HEK293T (cell line): ENCODE data around the gene UBN1.
A peak's percentile ranks its signal among the peaks of the same experiment; 100 is the strongest.

Experiments used
- CTCF ChIA-PET: fragments of 350-600 bp; formaldehyde crosslinking; extraction: SDS; loops from one replicate; lab custom pipeline; 2021; ENCODE audit warnings: antibody characterized with exemption, inconsistent platforms; lab: Yijun Ruan, JAX
- POLR2A ChIA-PET: fragments of 350-600 bp; formaldehyde crosslinking; extraction: SDS; loops from one replicate; lab custom pipeline; 2020; ENCODE audit warnings: antibody characterized with exemption, inconsistent platforms; lab: Yijun Ruan, JAX
- DNase-seq: peaks from one replicate; pipeline ENCODE4 v3.0.0; 2012; ENCODE audit warnings: mixed read lengths; ENCODE audit errors: extremely low spot score
- ARNT ChIP-seq: fragments of 450-650 bp; IDR thresholded peaks from 2 replicates; pipeline ENCODE4 v1.6.1; 2017; ENCODE audit warnings: mild to moderate bottlenecking
- BHLHE40 ChIP-seq: fragments of 450-650 bp; IDR thresholded peaks from 2 replicates; pipeline ENCODE4 v1.6.1; 2016; ENCODE audit warnings: mild to moderate bottlenecking, moderate library complexity, borderline replicate concordance
- CTBP1 ChIP-seq: fragments of 450-650 bp; IDR thresholded peaks from 2 replicates; pipeline ENCODE4 v1.6.1; 2016; ENCODE audit warnings: borderline replicate concordance
- ELF4 ChIP-seq: fragments of 450-650 bp; IDR thresholded peaks from 2 replicates; pipeline ENCODE4 v1.6.1; 2017; ENCODE audit warnings: antibody characterized with exemption
- FOXA1 ChIP-seq: fragments of 450-650 bp; IDR thresholded peaks from 2 replicates; pipeline ENCODE4 v1.6.1; 2016; ENCODE audit warnings: mild to moderate bottlenecking
- FOXK2 ChIP-seq: fragments of 450-650 bp; IDR thresholded peaks from 2 replicates; pipeline ENCODE4 v1.6.1; 2016; ENCODE audit warnings: mild to moderate bottlenecking
- FOXM1 ChIP-seq: fragments of 450-650 bp; IDR thresholded peaks from 2 replicates; pipeline ENCODE4 v1.6.1; 2017; ENCODE audit warnings: mild to moderate bottlenecking, borderline replicate concordance
- HDGF ChIP-seq: fragments of 450-650 bp; IDR thresholded peaks from 2 replicates; pipeline ENCODE4 v1.6.1; 2017; ENCODE audit warnings: antibody characterized with exemption, borderline replicate concordance
- L3MBTL2 ChIP-seq: fragments of 450-650 bp; conservative IDR thresholded peaks from 2 replicates; pipeline ENCODE4 v1.6.1; 2016; ENCODE audit warnings: mild to moderate bottlenecking
- LEF1 ChIP-seq: fragments of 450-650 bp; IDR thresholded peaks from 2 replicates; pipeline ENCODE4 v1.6.1; 2017; ENCODE audit warnings: mild to moderate bottlenecking, borderline replicate concordance
- NFRKB ChIP-seq: fragments of 450-650 bp; IDR thresholded peaks from 2 replicates; pipeline ENCODE4 v1.6.1; 2016; ENCODE audit warnings: mild to moderate bottlenecking, moderate library complexity
- PKNOX1 ChIP-seq: fragments of 450-650 bp; IDR thresholded peaks from 2 replicates; pipeline ENCODE4 v1.6.1; 2016
- SP1 ChIP-seq: fragments of 450-650 bp; IDR thresholded peaks from 2 replicates; pipeline ENCODE4 v1.6.1; 2017
- SUZ12 ChIP-seq: fragments of 450-650 bp; IDR thresholded peaks from 2 replicates; pipeline ENCODE4 v1.6.1; 2016; ENCODE audit warnings: mild to moderate bottlenecking
- TARDBP ChIP-seq: fragments of 450-650 bp; IDR thresholded peaks from 2 replicates; pipeline ENCODE4 v1.6.1; 2016
- ZNF384 ChIP-seq: fragments of 450-650 bp; IDR thresholded peaks from 2 replicates; pipeline ENCODE4 v1.6.1; 2016

Gene UBN1

GRCh38 chr16:4801051-4801961 is 46.0 kb upstream of the UBN1 start:
- TF ChIP-seq ARNT (no peak), SP1 (no peak), HDGF (no peak), FOXK2 (no peak), SUZ12 (no peak), FOXM1 (no peak), CTBP1 (no peak), FOXA1 (no peak), LEF1 (no peak)
- POLR2A ChIA-PET = interaction anchor here (1.1 to 4.0 kb wide), 3 partner anchors 20 to 67 kb away, joined by 3 to 18 read pairs (median 18); partner anchors contain the start of genes ANKS3, DNAAF8 and ZNF500
- no peak for DNase-seq
- CTCF ChIA-PET = no interaction called here

GRCh38 chr16:4801962-4802658 is 45.2 kb upstream of the UBN1 start, which contains the start of gene ROGDI:
ROGDI (minus strand) TSS chr16:4802633; CDS start chr16:4802571, 62 bp downstream.
- CTCF ChIA-PET = interaction anchor here (0.5 kb wide), 1 partner anchor 48 kb away, joined by 5 read pairs; no protein-coding TSS in a partner anchor
- POLR2A ChIA-PET = interaction anchor here (1.1 to 4.0 kb wide), 4 partner anchors 14 to 68 kb away, joined by 3 to 18 read pairs (median 12); partner anchors contain the start of genes ANKS3, DNAAF8, SEPTIN12 and ZNF500
- TF ChIP-seq LEF1 (no peak), FOXK2 (no peak), PKNOX1 (no peak), ELF4 (no peak), L3MBTL2 (no peak), TARDBP (no peak), ARNT (no peak), FOXM1 (peak; percentile 41; the same call in 1 of the 2 replicates)
- peak; percentile 65 for DNase-seq

GRCh38 chr16:4802659-4803287 is 44.5 kb upstream of the UBN1 start:
- DNase-seq = peak; percentile 97
- POLR2A ChIA-PET = interaction anchor here (1.1 to 4.0 kb wide), 4 partner anchors 14 to 68 kb away, joined by 3 to 18 read pairs (median 12); partner anchors contain the start of genes ANKS3, DNAAF8, SEPTIN12 and ZNF500
- peak; percentile 99 for TF ChIP-seq PKNOX1
- no peak for TF ChIP-seq FOXK2
- CTCF ChIA-PET = interaction anchor here (0.5 kb wide), 1 partner anchor 47 kb away, joined by 5 read pairs; no protein-coding TSS in a partner anchor

- no peak for DNase-seq
- CTCF ChIA-PET = interaction anchor here (0.7 kb wide), 1 partner anchor 20 kb away, joined by 4 read pairs; no protein-coding TSS in a partner anchor
- POLR2A ChIA-PET = interaction anchor here (1.5 to 4.0 kb wide), 3 partner anchors 15 to 69 kb away, joined by 5 to 18 read pairs (median 18); partner anchors contain the start of genes ANKS3, DNAAF8, SEPTIN12 and ZNF500
- TF ChIP-seq ELF4 = no peak
- no peak for TF ChIP-seq SP1
- TF ChIP-seq CTBP1 = no peak
- TF ChIP-seq L3MBTL2 = no peak
- TF ChIP-seq ARNT = no peak
- no peak for TF ChIP-seq NFRKB
- no peak for TF ChIP-seq PKNOX1
- TF ChIP-seq BHLHE40 = no peak
- TF ChIP-seq ZNF384 = no peak
- no peak for TF ChIP-seq TARDBP
- no peak for TF ChIP-seq HDGF
- TF ChIP-seq LEF1 = no peak
- no peak for TF ChIP-seq FOXA1
- no peak for TF ChIP-seq FOXK2
- TF ChIP-seq SUZ12 = no peak
- no peak for TF ChIP-seq FOXM1
These were observed 43.9 kb upstream of the UBN1 start for GRCh38 chr16:4803401-4803844.

- no peak for DNase-seq
- ChIA-PET POLR2A (interaction anchor here (1.5 to 4.0 kb wide), 3 partner anchors 16 to 70 kb away, joined by 5 to 18 read pairs (median 18); partner anchors contain the start of genes ANKS3, DNAAF8, SEPTIN12 and ZNF500), CTCF (interaction anchor here (0.7 kb wide), 1 partner anchor 19 kb away, joined by 4 read pairs; no protein-coding TSS in a partner anchor)
- no peak for TF ChIP-seq ELF4
- TF ChIP-seq TARDBP = no peak
- no peak for TF ChIP-seq LEF1
- TF ChIP-seq L3MBTL2 = no peak
- no peak for TF ChIP-seq SUZ12
- no peak for TF ChIP-seq HDGF
- TF ChIP-seq ZNF384 = no peak
- no peak for TF ChIP-seq ARNT
- TF ChIP-seq SP1 = no peak
- TF ChIP-seq FOXA1 = no peak
- no peak for TF ChIP-seq NFRKB
- TF ChIP-seq FOXK2 = no peak
- no peak for TF ChIP-seq PKNOX1
- no peak for TF ChIP-seq FOXM1
- no peak for TF ChIP-seq CTBP1
- TF ChIP-seq BHLHE40 = no peak
These were observed 43.2 kb upstream of the UBN1 start for GRCh38 chr16:4803898-4804762.
